ENCODE results near the gene EIF3C.
"Not testable (repeated sequence)": the region's sequence is repeated elsewhere in the genome, so short reads cannot be mapped to it uniquely, and the experiment has no call there.

The EIF3C gene

GRCh38 chr16:28749997-28750465, 38.8 kb downstream of the EIF3C start:
- not testable (repeated sequence) for DNase-seq (ENCODE audit: low spot score)

- not testable (repeated sequence) for DNase-seq (ENCODE audit: low spot score)
Observed at GRCh38 chr16:28750469-28751067, 39.3 kb downstream of the EIF3C start.

GRCh38 chr16:28751487-28751886, 40.2 kb downstream of the EIF3C start, which contains the start of gene NPIPB9:
Gene NPIPB9 (plus strand): TSS chr16:28751787.
- DNase-seq (ENCODE audit: low spot score) = not testable (repeated sequence)

GRCh38 chr16:28781697-28782096, 70.4 kb downstream of the EIF3C start:
- not testable (repeated sequence) for DNase-seq (ENCODE audit: low spot score)

GRCh38 chr16:28782357-28782756, 71.1 kb downstream of the EIF3C start:
- not testable (repeated sequence) for DNase-seq (ENCODE audit: low spot score)

Measured in CD4-positive, alpha-beta T cell treated with Interleukin-6 at 100 ng/mL for 8 hours (primary cell).